ENCODE results near the gene FLRT2. TPM values are rescaled to one million over a fixed set of nuclear protein-coding genes. Genes with fewer than 3 reads are reported as not detected.

The FLRT2 gene
- total and polyA plus RNA-seq, 2 of the 4 experiments (the other 2 are of a cell fraction): 10.2 to 13.1 TPM

- Histone ChIP-seq H4K5ac (ENCODE audit: low read depth, low read length) (no peak overlapping the region), H3K9ac (ENCODE audit: low read depth, low read length) (no peak overlapping the region), H4K20me1 (ENCODE audit: insufficient read depth, low read length) (no peaks in the 10 kb centered on the region), H3K4ac (ENCODE audit: low read depth, low read length) (no peak overlapping the region), H3K4me1 (ENCODE audit: control insufficient read depth, insufficient read depth, low read length) (peaks cover 2% of the 10 kb centered on the region; the same call in 1 of the 2 replicates), H2BK15ac (ENCODE audit: low read depth, low read length) (no peak overlapping the region), H3K36me3 (ENCODE audit: control insufficient read depth, insufficient read depth, low read length) (no peaks in the 10 kb centered on the region), H3K4me2 (ENCODE audit: low read depth, low read length) (no peak overlapping the region), H2AFZ (replicated peaks; ENCODE audit: low read length, poor library complexity) (no peak overlapping the region), H3K14ac (replicated peaks; ENCODE audit: low read depth, low read length) (no peak overlapping the region), H3K56ac (ENCODE audit: extremely low read depth, insufficient read depth, low read length) (no peak overlapping the region), H3K79me1 (ENCODE audit: low read depth in 1 of 2, low read length in 2 of 2) (no peaks in the 10 kb centered on the region), H3K23ac (ENCODE audit: low read depth, low read length) (no peak overlapping the region), H2BK5ac (ENCODE audit: low read depth, low read length, poor library complexity, severe bottlenecking) (no peak overlapping the region), H4K91ac (ENCODE audit: insufficient read depth, low read depth, low read length) (no peak overlapping the region), H2BK120ac (ENCODE audit: low read depth, low read length) (no peak overlapping the region), H2AK5ac (ENCODE audit: low read depth, low read length) (no peak overlapping the region), H3K27me3 (ENCODE audit: control insufficient read depth, insufficient read depth, low read length) (no peaks in the 10 kb centered on the region), H3K4me3 (ENCODE audit: insufficient read depth, low read depth, low read length) (no peak overlapping the region), H3K27ac (ENCODE audit: insufficient read depth, low read length) (no peak overlapping the region), H2BK20ac (ENCODE audit: low read depth, low read length) (no peak overlapping the region), H3K9me1 (ENCODE audit: insufficient read depth, low read length) (no peaks in the 10 kb centered on the region), H3K18ac (ENCODE audit: low read depth, low read length) (no peak overlapping the region), H2AK9ac (replicated peaks; ENCODE audit: low read depth, low read length, poor library complexity) (no peak overlapping the region), H3K9me3 (ENCODE audit: control insufficient read depth, insufficient read depth, low read length) (no peaks in the 10 kb centered on the region), H4K8ac (ENCODE audit: low read depth in 2 of 2, low read length in 2 of 2) (no peak overlapping the region)
- dilution Hi-C loops (cut with HindIII; ENCODE audit: low sequenced_read_pairs, unreplicated experiment): no loop called here
- DNase-seq: peak; percentile 31
- POLR2A ChIA-PET (ENCODE audit: unreplicated experiment): no interaction called here
- peak; percentile 84 for TF ChIP-seq CEBPB (IDR thresholded peaks at IDR 0.05; ENCODE audit: low read depth, low read length)
- no peak for TF ChIP-seq NFE2L2 (IDR thresholded peaks at IDR 0.05; ENCODE audit: low read depth, low read length)
- CTCF ChIA-PET: no interaction called here
- peak; percentile 86 for ATAC-seq (ENCODE audit: low read depth)
- no CpG with 5 or more reads among the region's 1 CpG for WGBS, 2 experiments (ENCODE audit: extremely low coverage in 2 of 2, insufficient read length in 1 of 2)
- intact Hi-C loops (cut with micrococcal nuclease): no loop called here
- no TSS peak for BruUV-seq (replicated peaks)
- in situ Hi-C loops (cut with MboI; ENCODE audit: low sequenced_read_pairs): no loop called here
Observed at GRCh38 chr14:85688006-85688405, 158.1 kb downstream of the FLRT2 start.
